ENCODE results near the gene KIAA1614. TPM values are rescaled to one million over a fixed set of nuclear protein-coding genes. Genes with fewer than 3 reads are reported as not detected.
A peak's percentile ranks its signal among the peaks of the same experiment; 100 is the strongest.

KIAA1614 gene
- total RNA-seq, 1 experiment from 2014 or later = 3.3 TPM

DNA sequence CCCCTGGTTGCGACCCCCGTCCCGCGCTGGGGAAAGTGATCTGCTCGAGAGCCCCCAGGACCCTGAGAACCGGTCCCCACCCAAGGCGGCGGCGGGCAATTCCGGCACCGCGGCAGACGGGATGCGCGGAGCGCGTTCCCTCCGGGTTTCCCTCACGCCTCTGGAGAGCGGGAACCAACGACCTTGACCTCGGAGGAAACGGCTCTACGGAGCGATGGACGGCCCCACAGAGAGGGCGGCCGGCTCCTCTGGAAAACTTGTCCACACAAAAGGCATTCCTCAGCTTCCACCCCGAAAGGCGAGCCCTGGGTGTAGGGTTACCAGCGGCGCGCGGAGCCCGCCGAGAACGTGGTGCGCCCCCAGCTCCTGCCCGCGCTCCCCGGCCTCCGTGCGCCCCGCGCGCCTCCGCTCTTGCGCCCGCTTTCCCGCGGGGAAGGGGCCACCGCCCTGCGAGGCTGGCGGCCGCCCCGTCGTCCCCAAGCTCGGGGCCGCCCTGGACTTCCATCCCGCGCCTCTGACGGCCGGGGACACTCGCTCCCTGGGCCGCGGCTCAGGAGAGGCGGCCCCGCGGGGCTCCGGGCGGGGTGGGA is 391 bp upstream of the KIAA1614 start (continued):
- TF ChIP-seq ZNF532 (CRISPR knock-in tag; IDR thresholded peaks at IDR 0.05; ENCODE audit: borderline replicate concordance) (no peak), HMGA2 (CRISPR knock-in tag; IDR thresholded peaks at IDR 0.05) (no peak), IRF2 (CRISPR knock-in tag; IDR thresholded peaks at IDR 0.05; ENCODE audit: borderline replicate concordance, low read depth) (no peak), SP1 (CRISPR knock-in tag; conservative IDR thresholded peaks at IDR 0.05) (no peak), ZNF317 (CRISPR knock-in tag; IDR thresholded peaks at IDR 0.05; ENCODE audit: borderline replicate concordance, low read depth) (no peak), ESRRA (CRISPR knock-in tag; IDR thresholded peaks at IDR 0.05; ENCODE audit: borderline replicate concordance) (no peak), AFF4 (CRISPR knock-in tag; IDR thresholded peaks at IDR 0.05; ENCODE audit: borderline replicate concordance) (no peak), FOXJ3 (CRISPR knock-in tag; IDR thresholded peaks at IDR 0.05; ENCODE audit: borderline replicate concordance) (no peak), ZNF396 (CRISPR knock-in tag; IDR thresholded peaks at IDR 0.05; ENCODE audit: borderline replicate concordance) (no peak), JAZF1 (CRISPR knock-in tag; IDR thresholded peaks at IDR 0.05) (no peak), ZSCAN18 (CRISPR knock-in tag; IDR thresholded peaks at IDR 0.05) (no peak), TP53 (CRISPR knock-in tag; IDR thresholded peaks at IDR 0.05) (peak; percentile 18; the same call in 1 of the 2 replicates), NR2C2 (CRISPR knock-in tag; IDR thresholded peaks at IDR 0.05) (no peak), OVOL2 (CRISPR knock-in tag; IDR thresholded peaks at IDR 0.05; ENCODE audit: borderline replicate concordance) (no peak), CBFB (CRISPR knock-in tag; IDR thresholded peaks at IDR 0.05; ENCODE audit: low read depth) (no peak), ATF6 (CRISPR knock-in tag; IDR thresholded peaks at IDR 0.05) (no peak), ZMAT4 (CRISPR knock-in tag; IDR thresholded peaks at IDR 0.05) (no peak)
- TF ChIP-seq, protein P1, sequence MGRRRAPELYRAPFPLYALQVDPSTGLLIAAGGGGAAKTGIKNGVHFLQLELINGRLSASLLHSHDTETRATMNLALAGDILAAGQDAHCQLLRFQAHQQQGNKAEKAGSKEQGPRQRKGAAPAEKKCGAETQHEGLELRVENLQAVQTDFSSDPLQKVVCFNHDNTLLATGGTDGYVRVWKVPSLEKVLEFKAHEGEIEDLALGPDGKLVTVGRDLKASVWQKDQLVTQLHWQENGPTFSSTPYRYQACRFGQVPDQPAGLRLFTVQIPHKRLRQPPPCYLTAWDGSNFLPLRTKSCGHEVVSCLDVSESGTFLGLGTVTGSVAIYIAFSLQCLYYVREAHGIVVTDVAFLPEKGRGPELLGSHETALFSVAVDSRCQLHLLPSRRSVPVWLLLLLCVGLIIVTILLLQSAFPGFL (CRISPR knock-in tag; IDR thresholded peaks at IDR 0.05; ENCODE audit: borderline replicate concordance) = no peak
- TF ChIP-seq, protein P2, sequence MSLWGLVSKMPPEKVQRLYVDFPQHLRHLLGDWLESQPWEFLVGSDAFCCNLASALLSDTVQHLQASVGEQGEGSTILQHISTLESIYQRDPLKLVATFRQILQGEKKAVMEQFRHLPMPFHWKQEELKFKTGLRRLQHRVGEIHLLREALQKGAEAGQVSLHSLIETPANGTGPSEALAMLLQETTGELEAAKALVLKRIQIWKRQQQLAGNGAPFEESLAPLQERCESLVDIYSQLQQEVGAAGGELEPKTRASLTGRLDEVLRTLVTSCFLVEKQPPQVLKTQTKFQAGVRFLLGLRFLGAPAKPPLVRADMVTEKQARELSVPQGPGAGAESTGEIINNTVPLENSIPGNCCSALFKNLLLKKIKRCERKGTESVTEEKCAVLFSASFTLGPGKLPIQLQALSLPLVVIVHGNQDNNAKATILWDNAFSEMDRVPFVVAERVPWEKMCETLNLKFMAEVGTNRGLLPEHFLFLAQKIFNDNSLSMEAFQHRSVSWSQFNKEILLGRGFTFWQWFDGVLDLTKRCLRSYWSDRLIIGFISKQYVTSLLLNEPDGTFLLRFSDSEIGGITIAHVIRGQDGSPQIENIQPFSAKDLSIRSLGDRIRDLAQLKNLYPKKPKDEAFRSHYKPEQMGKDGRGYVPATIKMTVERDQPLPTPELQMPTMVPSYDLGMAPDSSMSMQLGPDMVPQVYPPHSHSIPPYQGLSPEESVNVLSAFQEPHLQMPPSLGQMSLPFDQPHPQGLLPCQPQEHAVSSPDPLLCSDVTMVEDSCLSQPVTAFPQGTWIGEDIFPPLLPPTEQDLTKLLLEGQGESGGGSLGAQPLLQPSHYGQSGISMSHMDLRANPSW (CRISPR knock-in tag; conservative IDR thresholded peaks at IDR 0.05; ENCODE audit: low read depth) = no peak
- TF ChIP-seq, protein P3, sequence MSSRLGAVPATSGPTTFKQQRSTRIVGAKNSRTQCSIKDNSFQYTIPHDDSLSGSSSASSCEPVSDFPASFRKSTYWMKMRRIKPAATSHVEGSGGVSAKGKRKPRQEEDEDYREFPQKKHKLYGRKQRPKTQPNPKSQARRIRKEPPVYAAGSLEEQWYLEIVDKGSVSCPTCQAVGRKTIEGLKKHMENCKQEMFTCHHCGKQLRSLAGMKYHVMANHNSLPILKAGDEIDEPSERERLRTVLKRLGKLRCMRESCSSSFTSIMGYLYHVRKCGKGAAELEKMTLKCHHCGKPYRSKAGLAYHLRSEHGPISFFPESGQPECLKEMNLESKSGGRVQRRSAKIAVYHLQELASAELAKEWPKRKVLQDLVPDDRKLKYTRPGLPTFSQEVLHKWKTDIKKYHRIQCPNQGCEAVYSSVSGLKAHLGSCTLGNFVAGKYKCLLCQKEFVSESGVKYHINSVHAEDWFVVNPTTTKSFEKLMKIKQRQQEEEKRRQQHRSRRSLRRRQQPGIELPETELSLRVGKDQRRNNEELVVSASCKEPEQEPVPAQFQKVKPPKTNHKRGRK (CRISPR knock-in tag; IDR thresholded peaks at IDR 0.05; ENCODE audit: borderline replicate concordance) = no peak
